GM21526 (cell line): Measurements from ENCODE around the gene TRAT1.
"Not testable (repeated sequence)": the region's sequence is repeated elsewhere in the genome, so short reads cannot be mapped to it uniquely, and the experiment has no call there.

Experiments
- ATAC-seq: cut with Tn5 transposase; IDR thresholded peaks from one replicate; pipeline ENCODE4 v1.9.1; 2021; ENCODE audit warnings: moderate library complexity; ENCODE audit not compliant: unreplicated experiment, low FRiP score

Gene TRAT1, protein sequence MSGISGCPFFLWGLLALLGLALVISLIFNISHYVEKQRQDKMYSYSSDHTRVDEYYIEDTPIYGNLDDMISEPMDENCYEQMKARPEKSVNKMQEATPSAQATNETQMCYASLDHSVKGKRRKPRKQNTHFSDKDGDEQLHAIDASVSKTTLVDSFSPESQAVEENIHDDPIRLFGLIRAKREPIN

DNA sequence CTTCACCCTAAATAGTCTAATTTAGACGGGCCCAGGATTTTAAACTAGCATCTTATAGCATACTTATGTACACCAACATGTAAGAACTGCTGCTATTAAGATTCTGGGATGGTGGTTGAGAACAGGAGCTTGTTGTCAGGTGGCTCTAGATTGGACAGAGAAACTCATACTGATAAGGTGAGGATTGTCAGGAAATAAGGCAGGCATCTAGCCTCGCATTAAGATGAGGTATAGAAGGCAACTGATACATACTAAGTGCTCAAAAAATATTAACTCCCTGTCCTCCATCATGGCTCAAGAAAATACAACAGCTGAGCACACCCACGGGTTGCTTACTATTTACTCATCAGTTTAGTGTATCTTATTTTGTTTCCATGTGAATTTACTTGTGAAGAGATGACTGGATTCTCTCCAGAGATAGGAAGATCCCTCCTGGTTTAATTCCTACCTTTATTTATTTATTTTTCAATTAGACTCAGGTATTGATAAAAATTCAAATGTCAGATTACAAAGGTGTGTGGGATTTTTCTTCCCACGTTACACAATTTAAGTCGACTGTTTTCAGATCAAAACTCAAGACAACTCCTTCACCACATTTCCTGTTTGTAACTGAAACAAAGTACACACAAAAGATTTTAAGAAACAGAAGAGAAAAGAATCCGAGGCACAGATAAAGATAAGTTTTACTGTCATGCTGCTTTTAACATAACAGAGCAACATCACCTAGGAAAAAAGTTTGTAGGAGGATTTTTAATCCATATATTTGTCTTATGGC, at the start of gene TRAT1:
Gene TRAT1, plus strand, starts transcription at position 664 of the 775 bp plus-strand sequence. CDS start 142 bp downstream, outside the sequence.
- ATAC-seq = peak; percentile 40

DNA sequence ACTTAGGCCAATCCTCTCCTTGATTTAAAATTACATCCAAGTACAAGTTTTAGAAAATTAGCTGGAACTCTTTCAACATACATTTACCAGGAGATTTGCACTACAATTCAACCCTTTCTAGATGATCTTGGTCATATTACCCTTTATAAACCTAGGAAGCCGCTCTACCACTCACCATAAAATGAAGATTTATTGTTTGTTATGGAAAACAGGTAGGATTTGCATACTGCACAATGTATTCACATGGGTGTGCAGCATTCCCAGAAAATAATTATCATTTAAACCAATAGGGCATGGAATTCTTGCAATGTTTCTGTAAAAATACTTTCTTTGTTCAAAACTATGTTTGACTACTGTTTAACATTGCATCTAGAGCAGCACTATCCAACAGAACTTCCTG, 46.9 kb upstream of the TRAT1 start:
- no peak for ATAC-seq

DNA sequence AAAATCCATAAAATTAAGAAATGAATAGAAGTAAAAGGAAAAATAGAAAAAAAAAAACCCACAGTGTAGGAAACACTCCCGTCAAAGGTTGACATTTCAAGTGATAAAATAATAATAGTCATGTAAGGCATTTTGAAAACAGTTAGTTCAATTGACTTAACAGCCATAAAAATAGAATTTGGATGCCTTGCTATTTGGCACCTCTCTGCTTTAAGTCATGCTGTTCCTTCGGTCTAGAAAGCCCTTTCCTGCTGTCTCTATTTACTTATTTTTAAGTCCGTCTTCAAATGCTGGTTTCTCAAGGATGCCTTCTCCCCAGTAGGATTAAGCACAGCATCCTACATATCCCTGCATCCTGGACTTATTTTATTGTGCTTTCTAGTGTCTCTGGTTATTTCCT, 43.1 kb upstream of the TRAT1 start:
- no peak for ATAC-seq

DNA sequence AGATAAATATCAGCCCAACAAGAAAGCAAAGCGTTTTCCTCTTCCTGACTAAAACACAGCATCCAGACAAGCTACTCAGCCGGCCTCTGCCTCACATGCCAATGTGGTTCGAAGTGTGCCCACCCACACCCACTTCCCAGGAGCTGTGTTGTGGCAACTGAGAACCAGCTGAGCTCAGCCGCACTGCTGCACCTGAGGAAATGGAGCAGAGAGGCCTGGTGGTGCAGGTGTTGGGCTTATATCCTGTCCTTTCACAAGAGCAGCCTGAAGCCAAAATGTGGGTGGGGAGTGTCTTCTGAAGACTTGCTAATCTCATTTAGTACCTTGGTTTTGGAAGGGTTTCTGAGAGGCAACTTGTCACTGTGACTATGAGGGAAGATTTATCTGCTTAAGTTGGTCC, 42.4 kb upstream of the TRAT1 start:
- no peak for ATAC-seq

DNA sequence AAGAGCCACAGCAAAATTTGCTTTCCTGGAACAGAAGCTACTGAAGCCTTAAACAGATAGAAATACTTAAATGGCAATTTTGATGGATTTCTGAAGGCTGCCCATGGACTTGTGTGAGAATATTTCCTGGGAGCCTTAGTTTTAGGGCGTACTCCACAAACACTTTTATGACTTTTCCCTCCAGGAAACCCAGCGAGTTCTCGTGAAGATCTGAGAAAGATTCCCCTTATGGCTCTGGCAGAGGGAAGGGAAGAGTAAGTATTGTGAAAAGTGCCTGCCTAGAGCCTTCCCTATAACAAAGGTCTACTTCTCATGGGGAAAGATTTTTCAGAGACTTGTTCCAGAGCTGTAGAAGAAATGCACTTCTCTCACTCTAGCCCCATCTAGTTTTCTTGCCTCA, 31.1 kb upstream of the TRAT1 start:
- ATAC-seq = no peak

DNA sequence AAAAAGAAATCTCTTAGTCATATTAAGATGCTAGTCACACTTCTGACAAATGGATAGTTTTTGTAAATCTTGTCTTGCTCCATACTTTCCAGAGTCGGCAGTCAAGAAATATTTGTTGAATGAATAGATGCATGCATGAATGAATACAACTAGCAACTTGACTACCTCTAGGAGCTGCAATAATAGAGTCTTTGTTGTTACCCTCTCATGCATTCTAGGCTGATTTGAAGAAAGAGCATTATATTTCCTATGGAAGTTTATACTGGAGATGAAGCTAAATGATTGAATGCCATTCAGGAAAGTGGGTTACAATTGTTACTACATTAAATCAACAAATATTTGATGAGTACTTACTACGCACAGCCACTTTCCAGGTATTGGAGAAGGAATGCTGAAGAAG, 18.1 kb upstream of the TRAT1 start:
- ATAC-seq = no peak

DNA sequence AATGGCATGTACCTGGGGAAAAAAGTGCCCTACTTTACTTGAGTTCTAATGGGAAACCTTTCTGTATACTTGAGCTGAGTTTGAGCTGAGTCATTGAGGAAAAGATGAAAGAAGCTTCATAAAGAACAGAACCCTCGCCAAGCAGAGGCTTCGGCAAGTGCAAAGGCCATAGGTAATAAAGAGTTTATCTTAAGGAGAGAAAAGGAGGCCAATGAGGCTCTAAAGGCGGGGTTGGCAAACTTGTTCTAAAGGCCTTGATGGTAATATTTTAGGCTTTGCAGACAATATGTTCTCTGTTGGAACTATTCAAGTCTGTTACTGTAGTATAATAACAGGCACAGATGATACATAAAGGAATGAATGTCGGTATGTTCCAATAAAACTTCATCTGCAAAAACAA, 17.6 kb upstream of the TRAT1 start:
- no peak for ATAC-seq

DNA sequence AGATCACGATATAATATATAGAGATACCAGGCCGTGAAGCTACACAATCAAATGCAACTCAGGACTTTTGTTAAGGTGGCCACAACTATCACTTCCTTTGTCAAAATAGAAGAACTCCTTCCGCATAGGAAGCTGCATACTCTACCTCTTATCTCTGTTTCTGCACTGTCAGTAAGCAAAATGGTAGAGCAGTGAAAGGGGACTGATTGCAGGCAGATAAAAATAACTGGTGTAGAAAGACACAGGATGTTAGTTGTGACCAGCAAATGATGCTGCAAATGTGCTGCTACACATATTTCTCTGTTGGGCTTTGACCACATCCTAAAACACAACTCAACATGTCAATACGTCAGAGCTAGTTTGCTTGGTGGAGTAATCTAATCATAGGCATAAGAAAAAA, 16.3 kb upstream of the TRAT1 start:
- ATAC-seq = peak; percentile 69

DNA sequence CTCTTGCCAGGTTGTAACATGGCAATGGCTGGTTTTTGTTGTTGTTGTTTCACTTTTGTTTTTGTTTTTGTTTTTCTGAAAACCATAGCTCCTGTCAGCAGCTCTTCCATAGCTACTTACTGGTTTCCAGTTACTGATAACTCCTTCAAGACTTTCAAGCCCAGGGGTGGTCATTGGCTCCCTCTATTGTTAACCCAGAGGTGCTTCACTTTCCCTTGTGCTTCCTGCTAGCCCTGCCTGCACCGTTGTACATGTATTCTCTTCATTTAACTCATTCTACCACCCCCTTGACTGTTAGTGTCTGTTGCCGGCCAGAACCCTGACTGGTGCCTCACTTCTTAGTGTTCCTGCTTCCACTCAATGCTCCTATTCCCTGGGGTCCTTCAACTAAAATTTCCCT, 4.2 kb upstream of the TRAT1 start:
- ATAC-seq = peak; percentile 87

DNA sequence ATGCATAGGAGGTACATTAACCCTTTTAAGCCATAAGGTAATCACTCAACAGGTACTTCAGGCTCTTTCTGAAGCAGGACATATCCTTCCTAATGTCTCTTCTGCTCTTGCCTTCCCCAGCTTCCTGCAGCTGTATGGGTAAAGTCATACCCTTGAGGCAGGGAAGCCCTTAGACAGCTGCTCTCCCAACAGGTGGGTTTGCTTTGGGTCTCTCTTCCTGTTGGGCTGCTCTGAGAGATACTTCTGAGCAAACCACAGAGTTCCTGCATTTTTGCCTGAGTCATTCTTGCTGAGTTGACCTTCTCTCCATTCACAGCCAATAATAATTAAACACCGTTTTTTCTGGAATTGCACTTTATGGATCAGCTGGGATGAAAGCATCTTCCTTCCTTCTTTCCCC, 2.0 kb upstream of the TRAT1 start:
- no peak for ATAC-seq

DNA sequence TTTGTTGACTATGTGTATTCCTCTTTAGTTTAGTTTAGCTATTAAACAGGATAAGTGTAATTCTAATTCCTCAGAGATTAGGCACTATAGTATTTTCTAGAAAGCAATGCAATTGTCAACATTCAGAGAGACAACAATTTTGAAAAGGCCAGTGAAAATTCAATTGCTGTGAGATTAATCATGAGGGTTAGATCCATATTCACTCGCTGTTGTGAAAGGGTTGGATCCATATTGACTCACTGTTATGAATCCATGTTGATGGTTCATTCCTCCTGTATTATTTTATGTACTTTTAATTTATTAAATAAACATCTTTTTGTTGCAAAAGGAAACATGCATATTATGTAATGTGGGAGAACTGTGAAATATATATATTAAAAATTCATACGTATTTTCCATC, 641 bp downstream of the TRAT1 start:
- ATAC-seq = no peak

DNA sequence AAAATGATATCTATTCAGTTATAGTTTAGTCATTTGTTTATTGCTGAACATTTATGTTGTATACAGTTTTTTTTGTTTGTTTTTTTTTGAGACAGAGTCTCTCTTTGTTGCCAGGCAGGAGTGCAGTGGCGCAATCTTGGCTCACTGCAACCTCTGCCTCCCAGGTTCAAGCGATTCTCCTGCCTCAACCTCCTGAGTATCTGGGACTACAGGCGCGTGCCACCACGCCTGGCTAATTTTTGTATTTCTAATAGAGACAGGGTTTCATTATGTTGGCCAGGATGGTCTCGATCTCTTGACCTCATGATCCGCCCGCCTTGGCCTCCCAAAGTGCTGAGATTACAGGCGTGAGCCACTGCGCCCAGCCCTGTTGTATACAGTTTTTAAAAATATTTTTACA, 1.2 kb downstream of the TRAT1 start:
- not testable (repeated sequence) for ATAC-seq

DNA sequence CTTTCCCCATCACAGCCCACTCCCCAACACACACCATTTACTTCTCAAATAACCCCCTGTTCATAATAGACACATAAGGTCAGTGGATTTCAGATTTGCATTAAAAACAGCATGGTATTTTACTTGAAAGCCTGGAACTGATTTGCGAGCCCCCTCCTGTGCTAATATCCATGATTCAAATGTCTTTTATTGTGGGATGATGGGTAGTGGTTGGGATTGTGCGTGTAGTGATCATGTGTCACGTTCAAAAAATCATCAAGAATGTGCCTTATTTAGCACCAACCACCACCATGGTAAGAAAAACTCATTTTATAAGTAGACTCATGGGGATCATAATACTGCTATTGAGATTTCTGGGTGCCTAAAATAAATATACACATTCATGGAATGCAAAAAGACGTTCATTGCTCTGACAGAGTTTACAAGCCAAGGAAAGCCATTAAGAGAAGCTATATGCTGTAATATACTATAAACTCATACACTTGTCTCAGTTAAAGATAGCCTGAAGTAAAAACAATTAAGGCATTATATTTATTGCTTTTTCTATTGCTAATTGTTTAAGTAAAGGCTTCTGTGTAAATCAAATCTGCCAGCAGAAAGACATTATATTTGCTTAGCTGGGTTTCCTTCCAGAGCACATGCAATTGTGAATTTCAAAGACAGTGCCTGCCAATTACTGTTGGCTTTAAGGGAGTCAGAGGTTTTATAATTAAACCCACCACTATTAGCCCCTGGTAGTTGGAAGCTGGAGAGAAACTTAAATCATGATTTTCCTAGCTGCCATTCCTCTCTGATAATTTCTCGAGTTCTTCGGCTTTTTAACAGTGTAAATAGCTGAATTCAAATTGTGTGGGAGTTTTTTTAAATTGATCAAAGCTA, 4.0 kb downstream of the TRAT1 start:
- ATAC-seq = no peak

DNA sequence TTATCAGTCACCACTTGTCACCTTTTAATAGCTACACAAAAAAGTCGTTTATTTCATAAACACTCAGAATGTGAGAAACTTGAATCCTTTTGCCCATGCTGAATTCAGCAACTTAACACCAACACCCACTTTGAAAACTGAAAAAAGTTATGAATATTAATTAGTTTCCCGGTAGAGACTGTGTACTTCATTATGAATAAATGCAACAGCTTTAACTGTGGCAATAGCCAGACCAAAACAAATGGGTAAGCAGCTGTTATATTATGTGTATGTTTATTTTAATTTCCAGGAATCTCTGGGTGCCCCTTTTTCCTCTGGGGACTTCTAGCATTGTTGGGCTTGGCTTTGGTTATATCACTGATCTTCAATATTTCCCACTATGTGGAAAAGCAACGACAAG, 7.8 kb downstream of the TRAT1 start:
- ATAC-seq = no peak

DNA sequence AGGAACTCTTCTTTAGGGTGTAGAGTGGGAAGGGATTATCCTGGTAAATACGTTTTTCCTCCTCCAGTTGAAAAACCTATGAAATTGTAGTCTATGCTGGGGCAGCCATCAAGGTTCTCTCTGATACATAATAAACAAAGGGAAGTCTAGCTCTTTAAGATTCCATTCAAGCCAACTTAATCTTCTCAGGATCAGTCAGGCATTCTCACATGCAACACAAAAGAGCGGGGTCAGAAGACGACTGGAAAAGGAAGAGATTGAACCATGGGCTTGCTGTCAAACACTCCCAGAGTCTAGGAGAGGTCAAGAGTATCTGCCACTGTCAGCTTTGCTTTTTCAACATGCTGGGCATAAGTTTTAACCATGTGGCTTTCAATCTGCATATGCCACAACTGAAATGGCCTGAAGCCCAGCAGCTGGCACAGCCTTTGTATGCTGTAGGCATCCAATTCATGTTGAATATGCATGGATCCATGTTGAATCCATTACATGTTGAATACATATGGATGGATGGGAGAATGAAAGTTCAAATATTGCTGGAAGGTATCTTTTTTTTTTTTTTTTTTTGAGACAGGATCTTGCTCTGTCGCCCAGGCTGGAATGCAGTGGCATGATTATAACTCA, 8.5 kb downstream of the TRAT1 start:
- ATAC-seq = no peak

DNA sequence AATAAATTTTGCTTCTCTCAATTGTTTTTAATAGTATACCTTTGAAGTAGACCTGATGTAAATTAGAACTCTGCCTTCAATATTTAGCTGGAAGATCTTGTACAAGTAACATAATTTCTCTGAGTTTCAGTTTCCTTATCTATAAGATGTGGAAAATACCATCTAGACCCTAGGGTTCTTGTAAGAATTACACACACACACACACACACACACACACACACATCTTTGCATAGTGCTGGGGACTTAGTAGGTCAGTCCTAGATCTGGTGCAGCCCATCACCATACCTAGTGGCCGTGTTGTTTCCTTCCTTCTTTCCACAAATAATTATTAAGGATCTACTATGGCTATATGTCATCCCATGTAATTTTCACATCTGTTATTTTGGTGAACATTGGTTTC, 11.0 kb downstream of the TRAT1 start:
- ATAC-seq = no peak

DNA sequence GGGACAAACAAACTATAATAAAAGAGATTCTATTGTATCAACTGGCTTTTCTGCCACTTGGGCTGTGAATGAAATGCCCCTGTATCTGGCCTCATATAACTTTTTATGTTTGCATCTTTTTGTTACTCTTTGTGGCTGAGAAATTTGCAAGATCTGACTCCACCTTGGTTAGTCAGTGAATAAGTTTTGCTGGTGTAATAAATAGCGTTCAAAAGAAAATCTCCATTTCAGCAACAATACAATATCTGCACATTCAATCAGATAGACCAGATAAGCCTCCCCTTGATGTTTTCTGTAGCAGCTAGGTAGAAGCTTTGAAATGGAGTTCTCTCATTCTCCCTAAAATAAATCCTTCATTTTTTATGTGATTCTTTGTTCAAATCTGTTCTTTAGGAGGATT, 12.0 kb downstream of the TRAT1 start:
- no peak for ATAC-seq

DNA sequence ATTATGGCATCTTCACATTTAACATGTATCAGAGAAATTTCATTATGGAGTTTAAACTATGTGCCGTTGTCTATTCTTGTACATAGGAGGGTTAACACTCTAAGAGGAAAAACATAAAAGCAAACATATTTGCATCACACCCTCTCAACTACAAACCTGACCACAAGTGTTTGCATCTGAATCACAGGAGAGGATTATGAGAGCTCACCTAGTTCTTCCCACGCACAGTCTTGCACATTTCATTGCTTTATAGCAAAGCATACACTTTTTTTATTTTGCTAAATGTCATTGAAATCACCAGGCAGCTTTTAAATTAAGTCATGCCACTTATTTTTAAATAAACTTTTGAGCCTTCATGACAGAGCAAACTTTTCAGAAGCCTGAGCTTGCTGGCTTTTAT, 12.5 kb downstream of the TRAT1 start:
- ATAC-seq = no peak

DNA sequence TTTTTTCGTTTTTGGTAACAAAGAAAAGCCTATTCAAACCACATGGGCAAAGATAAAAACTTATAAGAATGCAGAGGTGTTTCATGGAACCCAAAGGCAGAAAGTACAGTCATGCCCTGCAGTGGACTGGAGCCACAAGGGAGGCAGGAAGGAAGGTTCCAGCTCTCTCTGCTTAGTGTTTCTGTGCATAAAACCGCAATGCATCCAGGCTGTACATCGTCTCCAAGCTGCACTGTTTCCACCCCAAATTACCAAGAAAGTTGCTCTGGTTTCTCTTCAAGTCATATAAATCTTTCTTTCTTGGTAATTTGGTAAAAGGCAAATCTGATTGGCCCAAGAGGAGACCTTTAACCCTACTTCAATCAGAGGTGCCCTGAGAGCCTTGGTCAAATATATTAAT, 15.8 kb downstream of the TRAT1 start:
- no peak for ATAC-seq

DNA sequence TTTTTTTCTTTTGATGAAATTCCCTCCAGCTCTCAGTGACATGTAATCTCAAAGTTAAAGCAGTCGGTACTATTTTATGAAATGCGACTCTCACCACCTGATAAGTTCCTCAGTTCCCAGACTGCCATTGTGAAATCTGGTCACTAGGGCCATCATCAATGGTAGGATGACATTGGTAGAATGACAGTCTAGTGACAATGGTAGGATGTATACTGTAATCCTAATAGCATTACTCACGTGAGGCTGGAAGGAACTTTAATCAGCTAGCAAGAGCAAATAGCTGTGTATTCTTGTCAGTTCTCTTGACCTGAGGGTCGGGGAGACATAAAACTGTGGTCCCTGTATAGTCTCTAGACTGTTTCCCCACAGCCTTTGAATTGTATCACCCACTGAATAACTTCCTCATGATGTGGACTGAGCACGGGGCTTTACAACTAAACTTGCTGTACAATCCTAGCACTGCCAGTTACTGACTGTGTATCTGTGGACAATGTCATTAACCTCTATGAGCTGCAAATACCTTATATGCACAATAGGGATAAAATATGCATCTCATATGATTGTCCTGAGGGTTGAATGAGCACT, 23.2 kb downstream of the TRAT1 start:
- ATAC-seq = no peak

DNA sequence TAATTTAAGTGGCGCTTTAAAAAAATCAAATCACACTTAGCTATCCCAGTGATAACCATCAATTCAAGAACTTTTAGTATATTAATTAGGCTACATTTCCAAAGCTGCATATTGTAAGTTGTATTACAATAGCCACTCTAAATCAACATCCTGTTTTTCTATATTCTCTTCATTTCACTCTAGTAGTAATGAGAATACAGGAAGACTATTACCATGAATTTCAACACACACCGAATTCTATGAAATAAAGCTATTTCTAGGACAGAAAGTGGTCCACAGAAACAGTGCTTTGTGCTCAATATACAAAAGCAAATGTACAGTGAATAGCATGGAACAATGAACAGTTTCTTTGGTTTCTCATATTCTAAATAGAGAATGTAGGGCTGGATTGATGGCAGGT, 24.6 kb downstream of the TRAT1 start:
- ATAC-seq = no peak
